Cortex of kidney (tissue), 1 donor: Measurements from ENCODE around the gene LENG1.
"Not testable (repeated sequence)": the region's sequence is repeated elsewhere in the genome, so short reads cannot be mapped to it uniquely, and the experiment has no call there.

Source experiments
- DNase-seq: peaks from one replicate; lab custom pipeline; 2025; lab: John Stamatoyannopoulos, UW

Gene LENG1

GRCh38 chr19:54159352-54160181 lies at the start of gene LENG1:
Gene LENG1, minus strand, starts transcription at chr19:54159721. Its CDS starts 26 bp downstream, at chr19:54159695.
- DNase-seq, result no peak

DNA sequence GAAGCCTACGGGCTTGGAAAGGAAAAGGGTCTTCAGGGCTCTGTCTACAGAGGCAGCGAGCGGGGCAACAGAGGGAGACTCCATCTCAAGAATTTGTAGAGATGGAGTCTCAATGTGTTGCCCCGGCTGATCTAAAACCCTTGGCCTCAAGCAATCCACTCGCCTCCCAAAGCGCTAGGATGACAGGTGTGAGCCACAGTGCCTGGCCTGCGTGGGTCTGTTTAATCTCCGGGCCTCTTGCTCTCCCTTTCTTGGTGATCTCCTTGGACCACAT lies 49.2 kb upstream of the LENG1 start:
- DNase-seq, result no peak

DNA sequence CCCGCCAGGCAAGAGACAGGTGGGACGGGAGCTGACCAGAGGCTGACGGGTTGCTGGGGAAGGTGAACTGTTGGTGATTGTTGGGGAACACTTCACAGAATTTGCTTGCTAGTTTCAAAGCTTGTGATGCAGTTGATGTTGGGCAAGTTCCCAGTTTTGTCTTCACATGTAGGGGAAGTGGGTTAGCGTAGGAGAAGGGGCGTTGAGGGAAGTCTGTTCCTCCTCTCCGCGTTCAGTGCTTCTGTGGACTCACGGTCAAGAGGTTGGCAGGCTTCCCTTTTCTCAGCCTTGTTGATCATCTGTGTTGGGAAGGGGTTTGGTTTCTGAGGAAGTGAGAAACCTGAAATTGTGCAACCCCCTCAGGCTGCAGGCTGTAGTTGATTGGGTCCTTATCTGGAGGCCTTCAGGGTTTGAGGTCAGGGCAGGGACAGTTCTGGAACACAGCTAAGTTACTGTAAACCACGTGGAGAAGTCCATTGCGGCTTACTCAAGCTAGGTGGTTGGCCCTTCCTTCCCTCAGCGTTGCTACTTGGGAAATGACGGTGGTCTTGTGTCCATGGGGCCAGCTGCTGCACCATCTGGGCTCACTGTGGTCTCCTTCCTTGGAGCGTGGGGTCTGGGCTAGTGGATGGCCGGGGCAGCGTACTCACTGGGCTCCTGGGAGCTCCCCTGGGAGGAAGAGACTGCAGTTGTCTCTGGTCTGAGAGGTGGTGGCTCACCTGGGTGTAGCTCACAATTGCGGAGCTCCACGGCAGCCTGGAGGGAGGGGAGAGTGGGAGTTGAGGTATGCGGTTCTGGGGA lies 48.7 kb upstream of the LENG1 start:
- no peak for DNase-seq

GRCh38 chr19:54207676-54207982 lies 48.1 kb upstream of the LENG1 start:
- no peak for DNase-seq

GRCh38 chr19:54207193-54207592 lies 47.7 kb upstream of the LENG1 start:
- not testable (repeated sequence) for DNase-seq

DNA sequence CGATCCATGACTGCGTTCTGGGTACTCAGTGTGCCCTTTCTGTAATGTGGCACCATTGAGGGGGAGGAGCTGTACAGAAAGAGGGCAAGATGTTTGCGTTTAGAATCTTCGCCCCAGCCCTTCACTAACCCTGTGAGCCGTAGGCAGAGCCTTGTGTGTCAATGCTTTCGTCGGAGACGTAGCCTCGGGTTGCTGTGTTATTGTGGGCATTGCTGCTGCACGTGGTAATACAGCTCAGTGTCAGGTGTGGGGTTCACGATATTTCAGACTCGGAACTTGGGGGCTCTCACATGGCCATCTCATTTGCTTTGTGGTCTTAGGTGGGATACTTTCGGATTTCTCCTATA lies 47.3 kb upstream of the LENG1 start:
- no peak for DNase-seq

DNA sequence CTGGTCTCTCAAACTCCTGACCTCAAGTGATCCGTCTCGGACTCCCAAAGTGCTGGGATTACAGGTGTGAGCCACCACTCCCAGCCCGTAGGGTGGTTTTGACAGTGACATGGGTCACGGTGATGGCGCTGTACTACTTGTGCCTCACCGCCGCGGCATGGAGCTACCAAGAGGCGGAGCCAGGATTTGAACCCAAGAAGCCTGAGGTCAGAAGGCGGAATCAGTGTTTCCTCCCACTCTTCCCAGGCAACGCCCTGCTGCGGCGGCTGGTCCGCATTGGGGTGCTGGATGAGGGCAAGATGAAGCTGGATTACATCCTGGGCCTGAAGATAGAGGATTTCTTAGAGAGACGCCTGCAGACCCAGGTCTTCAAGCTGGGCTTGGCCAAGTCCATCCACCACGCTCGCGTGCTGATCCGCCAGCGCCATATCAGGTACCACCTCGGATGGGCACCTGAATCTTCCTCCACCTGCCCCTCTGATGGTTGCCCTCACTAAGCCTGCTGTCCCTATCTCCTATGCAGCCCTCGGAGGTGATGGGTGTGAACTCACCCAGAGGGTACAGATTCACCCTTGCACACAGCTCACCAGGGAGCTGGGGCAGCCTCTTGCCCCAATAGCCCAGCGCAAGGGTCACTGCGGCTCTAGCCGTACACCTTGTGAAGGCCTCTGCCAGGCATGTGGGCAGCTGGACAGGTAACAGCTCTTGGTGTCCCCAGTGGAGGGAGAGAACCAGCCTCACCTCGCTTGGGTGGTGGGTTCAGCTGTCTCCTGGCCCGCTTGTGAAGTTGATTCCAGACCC lies 46.7 kb upstream of the LENG1 start:
- no peak for DNase-seq

DNA sequence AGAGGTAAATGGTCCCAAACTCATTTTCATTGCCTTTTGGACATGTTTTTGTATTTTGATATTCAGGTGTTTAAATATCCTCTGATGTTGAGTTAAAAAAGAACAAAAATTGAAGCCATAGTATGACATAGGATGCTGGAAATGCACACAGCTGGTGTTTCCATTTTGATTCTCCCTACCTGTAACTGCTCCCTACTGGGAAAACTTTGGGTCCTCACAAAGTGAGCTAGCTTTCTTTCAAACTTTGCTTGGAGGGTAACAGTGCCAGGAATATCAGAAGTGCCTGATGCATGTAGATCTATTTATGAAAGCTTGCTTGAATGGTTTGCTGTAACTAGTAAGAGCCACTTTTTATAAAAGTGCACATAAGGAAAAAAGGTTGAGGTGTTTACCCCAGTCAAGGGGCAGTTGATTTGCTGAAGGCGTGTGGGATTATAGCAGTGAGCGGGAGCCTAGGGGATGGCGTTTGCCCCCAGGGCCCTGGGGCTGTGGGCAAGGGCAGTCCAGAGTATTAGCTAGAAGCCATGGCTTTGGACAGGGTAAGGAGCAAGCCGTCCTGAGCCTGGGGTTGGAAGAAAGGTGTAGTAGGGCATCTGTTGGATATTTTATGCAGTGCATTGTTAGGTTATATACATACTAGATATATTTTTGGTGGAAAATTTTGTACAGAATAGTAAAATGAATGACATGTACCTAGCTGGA lies 45.4 kb upstream of the LENG1 start:
- DNase-seq, result no peak

DNA sequence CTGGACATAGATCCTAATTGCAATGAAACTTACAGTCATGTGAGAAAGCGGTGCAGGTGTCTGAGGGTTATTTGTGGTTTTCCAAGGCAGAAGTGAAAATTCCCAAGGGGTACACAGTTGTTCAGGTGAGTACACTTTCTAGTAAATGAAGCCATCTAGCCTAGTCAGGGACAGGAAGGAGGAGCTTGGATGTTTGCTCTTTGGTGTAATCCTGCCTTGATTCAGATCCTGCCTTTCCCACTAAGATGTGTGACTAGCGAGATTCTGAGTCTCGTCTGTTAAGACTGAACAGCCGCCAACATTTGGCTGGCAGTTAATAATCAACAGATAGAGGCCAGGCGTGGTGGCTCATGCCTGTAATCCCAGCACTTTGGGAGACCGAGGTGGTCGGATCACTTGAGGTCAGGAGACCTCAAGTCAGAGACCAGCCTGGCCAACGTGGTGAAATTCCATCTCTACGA lies 43.7 kb upstream of the LENG1 start:
- DNase-seq, result no peak

DNA sequence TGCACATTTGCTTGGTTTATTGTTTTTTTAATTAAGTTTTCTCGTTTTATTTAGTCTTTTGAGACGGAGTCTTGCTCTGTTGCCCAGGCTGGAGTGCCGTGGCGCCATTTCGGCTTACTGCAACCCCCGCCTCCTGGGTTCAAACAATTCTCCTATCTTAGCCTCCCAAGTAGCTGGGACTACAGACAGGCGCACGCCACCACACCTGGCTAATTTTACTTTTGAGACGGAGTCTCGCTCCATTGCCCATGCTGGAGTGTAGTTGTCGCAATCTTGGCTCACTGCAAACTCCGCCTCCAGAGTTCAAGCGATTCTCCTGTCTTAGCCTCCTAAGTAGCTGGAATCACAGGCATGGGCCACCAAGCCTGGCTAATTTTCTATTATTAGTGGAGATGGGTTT lies 42.5 kb upstream of the LENG1 start:
- DNase-seq, result no peak

DNA sequence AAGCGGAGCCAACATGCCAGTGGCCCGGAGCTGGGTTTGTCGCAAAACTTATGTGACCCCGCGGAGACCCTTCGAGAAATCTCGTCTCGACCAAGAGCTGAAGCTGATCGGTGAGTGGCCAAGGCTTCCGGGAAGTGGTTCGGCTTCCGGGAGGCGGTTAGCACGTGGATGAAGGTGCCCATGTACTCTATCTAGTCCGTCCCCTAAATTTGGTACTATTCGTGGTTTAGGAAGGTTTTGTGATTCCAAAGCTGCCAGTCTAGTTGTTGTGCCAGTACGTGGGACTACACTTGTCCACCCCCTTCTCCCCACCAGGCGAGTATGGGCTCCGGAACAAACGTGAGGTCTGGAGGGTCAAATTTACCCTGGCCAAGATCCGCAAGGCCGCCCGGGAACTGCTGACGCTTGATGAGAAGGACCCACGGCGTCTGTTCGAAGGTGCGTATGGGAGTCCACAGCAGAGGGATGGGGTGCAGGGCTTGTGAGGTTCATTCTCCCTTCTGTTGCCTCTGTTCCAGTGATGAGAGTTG lies 41.7 kb upstream of the LENG1 start:
- no peak for DNase-seq

GRCh38 chr19:54199401-54199800 lies 39.9 kb upstream of the LENG1 start:
- no peak for DNase-seq

GRCh38 chr19:54197121-54197520 lies 37.6 kb upstream of the LENG1 start:
- DNase-seq, result no peak

DNA sequence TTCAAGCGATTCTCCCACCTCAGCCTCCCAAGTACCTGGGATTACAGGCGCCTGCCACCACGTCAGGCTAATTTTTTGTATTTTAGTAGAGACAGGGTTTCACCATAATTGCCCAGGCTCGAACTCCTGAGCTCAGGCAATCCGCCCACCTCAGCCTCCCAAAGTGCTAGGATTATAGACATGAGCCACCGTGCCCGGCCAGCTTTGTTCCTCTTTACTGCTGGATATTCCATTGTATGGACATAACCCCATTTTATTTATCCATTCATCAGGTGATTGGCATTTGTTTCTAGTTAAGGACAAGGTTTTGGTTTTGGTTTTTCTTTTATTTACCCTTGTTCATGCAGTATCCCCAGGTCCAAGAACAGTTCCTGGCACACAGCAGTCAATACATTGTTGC lies 37.0 kb upstream of the LENG1 start:
- no peak for DNase-seq

GRCh38 chr19:54194463-54194862 lies 34.9 kb upstream of the LENG1 start:
- not testable (repeated sequence) for DNase-seq

DNA sequence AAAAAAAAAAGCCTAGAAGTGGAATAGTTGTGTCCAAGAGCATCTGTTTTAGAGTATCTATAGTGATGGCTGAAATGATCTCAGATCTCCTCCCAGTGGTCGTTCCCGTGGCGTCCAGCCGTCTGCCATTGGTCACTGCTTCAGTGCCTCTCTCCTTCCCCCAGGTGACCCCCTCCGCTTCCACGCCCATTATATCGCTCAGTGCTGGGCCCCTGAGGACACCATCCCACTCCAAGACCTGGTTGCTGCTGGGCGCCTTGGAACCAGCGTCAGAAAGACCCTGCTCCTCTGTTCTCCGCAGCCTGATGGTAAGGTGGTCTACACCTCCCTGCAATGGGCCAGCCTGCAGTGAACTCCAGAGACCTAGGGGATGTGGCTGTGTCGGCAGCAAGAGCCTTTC lies 33.5 kb upstream of the LENG1 start:
- DNase-seq, result no peak

DNA sequence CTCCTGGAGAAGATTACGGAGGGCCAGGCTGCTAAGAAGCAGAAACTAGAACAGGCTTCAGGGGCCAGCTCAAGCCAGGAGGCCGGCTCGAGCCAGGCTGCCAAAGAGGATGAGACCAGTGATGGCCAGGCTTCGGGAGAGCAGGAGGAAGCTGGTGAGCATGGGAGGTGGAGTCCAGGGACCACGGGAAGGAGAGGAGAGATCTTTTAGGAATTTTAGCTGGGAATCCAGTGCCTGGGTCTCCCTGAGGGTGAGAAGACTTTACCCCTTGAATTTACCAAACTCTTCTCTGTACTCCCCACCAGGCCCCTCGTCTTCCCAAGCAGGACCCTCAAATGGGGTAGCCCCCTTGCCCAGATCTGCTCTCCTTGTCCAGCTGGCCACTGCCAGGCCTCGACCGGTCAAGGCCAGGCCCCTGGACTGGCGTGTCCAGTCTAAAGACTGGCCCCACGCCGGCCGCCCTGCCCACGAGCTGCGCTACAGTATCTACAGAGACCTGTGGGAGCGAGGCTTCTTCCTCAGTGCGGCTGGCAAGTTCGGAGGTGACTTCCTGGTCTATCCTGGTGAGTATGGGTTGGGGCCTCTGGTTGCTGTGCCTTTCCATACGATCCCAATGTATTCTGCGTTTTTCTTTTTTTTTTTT lies 32.4 kb upstream of the LENG1 start:
- DNase-seq, result no peak

DNA sequence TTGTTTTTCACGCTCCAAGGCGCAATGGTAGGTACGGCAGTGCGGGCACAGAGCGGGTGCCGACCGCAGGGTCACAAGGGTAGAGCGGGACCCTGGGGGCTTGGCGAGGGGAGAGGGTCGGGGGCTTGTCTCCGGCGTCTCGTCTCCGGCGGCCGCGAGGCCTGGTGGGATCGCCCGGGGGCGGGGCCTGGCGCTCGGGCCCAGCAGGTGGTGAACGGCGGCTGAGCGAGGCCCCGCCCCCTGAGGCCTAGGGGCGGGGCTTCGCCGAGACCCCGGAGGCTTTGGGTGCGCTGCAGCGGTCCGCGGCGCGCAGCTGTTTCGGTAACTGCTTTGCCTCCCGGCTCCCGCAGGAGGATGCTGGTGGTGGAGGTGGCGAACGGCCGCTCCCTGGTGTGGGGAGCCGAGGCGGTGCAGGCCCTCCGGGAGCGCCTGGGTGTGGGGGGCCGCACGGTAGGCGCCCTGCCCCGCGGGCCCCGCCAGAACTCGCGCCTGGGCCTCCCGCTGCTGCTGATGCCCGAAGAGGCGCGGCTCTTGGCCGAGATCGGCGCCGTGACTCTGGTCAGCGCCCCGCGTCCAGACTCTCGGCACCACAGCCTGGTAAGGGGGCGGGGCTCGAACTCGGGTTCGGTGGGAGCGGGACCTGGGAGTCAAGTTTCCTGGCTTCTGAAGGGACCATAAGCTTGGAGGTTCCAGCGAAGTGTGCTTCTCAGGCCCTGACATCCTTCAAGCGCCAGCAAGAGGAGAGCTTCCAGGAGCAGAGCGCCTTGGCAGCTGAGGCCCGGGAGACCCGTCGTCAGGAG lies 31.7 kb upstream of the LENG1 start, which contains the start of gene TSEN34:
Gene TSEN34, plus strand, starts transcription at position 298 of the 800 bp plus-strand sequence. Its CDS starts 57 bp downstream, at position 355.
- DNase-seq, result no peak

DNA sequence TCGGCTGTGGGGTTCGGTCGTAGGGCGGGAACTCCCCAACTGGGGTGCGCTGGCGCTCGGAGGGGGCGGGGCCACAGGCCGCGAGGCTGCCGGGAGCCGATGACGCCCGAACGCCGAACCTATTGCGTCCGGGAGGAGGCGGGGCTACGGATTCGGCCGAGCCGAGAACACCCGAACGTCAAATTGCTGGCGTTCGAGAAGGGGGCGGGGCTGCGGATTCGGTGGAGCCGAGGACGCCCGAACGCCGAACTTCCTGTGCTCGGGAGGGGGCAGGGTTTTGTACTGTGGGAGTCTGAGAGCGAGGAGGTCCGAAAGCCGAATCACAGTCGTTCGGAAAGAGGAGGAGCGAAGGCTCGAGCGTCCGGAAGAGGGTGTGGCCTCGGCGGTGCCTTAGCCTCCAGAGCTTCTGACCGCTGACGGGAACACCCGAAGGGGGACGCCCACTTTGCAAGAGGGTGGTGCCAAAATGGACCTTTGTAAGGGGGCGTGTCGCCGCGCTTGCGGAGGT lies 31.0 kb upstream of the LENG1 start:
- peak; percentile 98 for DNase-seq
